SH-SY5Y (cell line): ENCODE measurements around the gene SEPTIN1.
A peak's percentile ranks its signal among the peaks of the same experiment; 100 is the strongest.

Experiments
- GATA2 ChIP-seq: IDR thresholded peaks from 2 replicates; pipeline ENCODE4 v1.6.1; 2011; ENCODE audit warnings: mild to moderate bottlenecking, low read depth, low read length
- GATA3 ChIP-seq: IDR thresholded peaks from 2 replicates; pipeline ENCODE4 v1.6.1; 2011; ENCODE audit warnings: low read depth, mild to moderate bottlenecking, low read length, moderate library complexity

The SEPTIN1 gene

DNA sequence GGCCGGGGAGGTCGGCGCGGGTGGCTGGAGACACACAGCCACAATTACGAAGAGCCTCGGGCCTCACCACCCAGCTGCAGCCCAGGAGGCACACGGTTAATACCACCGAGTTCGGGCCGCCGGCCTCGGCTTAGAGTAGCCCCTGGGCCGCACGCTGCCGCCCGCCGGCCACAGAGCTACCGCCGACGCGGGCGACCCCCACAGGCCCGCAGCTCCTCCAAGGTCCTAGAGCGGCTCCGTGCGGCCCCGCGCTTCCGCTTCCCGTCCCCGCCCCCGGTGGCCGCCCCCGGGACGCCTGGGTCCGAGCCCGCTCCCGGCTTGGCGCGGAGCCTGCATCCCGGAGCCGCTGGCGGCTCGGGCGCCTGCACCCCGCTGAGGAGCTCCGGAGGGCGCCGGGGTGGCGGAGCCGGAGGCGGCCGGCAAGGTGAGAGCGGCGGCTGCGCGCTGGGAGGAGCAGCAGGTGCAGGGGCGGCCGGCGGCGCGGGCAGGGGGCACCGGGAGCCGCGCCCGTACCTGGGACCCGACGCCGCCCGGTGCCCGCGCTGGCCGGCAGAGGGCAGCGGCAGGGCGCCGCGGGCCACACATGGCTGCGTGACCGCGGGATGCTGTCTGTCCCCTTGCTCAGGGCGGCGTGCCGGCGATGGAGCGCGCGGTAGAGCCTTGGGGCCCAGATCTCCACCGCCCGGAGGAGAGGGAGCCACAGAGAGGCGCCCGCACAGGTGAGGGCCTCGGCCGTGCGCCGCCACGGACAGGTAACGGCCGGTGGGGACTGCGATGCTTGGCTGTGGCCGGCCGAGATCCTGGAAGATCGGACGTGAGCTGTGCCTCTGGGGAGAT is 13.0 kb upstream of the SEPTIN1 start, which contains the start of gene ZNF48:
Gene ZNF48 (plus strand): TSS at position 266 of the 837 bp plus-strand sequence. CDS start 375 bp downstream, at position 641.
- TF ChIP-seq GATA3 (no peak), GATA2 (no peak)

GRCh38 chr16:30394592-30395154 is 12.3 kb upstream of the SEPTIN1 start:
- no peak for TF ChIP-seq GATA3
- TF ChIP-seq GATA2, result no peak

- no peak for TF ChIP-seq GATA3
- no peak for TF ChIP-seq GATA2
Observed at GRCh38 chr16:30383521-30383920, 1.2 kb upstream of the SEPTIN1 start.

GRCh38 chr16:30381291-30382041 is 895 bp downstream of the SEPTIN1 start:
- no peak for TF ChIP-seq GATA3
- TF ChIP-seq GATA2, result no peak

DNA sequence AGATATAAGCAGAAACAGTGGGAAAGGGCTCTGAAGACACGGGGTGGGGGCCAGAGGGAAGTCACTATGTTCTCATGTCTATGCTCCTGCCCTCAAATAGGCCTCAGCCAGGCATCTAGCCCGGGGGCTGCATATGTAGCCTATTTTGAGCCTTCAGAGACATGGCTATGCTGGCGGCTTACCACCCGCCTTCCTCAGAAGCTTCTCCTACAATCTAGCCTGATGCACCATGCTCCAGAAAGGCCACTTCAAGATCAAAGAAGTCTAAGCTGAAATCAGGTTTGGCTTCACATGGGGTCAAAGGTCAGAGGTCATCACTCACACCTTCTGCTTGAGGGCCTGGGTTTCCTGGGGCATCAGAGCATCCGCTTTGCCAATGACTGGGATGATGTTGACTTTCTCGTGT is 1.6 kb downstream of the SEPTIN1 start:
- no peak for TF ChIP-seq GATA3
- no peak for TF ChIP-seq GATA2

DNA sequence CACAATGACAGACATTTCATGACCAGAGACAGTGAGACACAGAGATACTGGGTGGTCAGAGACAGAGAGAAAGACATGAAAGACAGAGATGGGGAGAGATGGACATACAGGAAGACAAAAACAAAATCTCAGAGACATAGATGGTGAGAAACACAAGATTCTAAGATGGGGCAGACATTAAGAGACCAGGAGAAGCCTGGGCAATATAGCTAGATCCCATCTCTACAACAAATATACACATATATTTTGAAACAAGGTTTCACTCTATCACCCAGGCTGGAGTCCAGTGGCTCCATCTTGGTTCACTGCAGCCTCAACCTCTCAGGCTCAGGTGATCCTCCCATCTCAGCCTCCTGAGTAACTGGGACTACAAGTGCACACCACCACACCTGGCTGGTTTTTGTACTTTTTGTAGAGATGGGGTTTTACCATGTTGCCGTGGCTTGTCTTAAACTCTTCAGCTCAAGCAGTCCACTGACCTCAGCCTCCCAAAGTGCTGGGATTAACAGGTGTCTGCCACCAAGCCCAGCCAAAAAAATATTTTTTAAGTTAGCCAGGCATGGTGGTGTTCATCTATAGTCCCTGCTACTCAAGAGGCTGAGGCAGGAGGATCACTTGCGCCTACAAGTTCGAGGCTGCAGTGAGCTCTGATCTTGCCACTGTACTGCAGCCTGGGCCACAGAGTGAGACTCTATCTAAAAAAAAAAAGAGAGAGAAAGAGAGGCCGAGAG is 2.1 kb downstream of the SEPTIN1 start:
- TF ChIP-seq GATA2 (no peak), GATA3 (no peak)

DNA sequence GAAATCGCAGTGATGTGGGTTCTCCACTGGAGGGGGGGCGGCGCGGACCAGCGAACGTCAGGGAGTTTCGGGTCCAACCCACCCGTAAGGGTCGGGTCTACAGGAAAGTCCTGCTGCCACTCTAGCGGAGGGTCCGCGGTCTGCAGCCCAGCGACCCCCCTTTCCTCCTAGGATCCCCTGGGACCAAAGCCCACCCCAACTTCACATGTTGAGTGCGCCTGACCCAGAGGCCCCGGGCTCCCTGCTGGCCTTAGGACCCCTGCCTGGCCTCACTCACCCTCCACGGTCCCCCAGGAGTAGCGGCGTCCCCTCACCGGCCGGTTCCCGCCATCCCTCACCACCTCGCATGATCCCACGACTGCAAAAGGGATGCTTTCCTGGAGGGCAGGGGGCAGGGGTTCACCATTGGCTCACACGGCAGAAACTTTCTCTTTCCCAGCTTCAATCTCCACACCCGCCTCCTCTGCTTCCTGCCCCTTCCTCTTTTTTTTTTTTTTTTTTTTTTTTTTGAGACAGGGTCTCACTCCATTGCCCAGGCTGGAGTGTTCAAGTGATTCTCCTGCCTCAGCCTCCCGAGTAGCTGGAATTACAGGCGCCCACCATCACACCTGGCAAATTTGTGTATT is 3.1 kb downstream of the SEPTIN1 start:
- TF ChIP-seq GATA3, result no peak
- no peak for TF ChIP-seq GATA2

- no peak for TF ChIP-seq GATA3
- peak; percentile 53 for TF ChIP-seq GATA2
Observed at GRCh38 chr16:30378236-30379157, 3.9 kb downstream of the SEPTIN1 start.

GRCh38 chr16:30377812-30378235 is 4.5 kb downstream of the SEPTIN1 start:
- TF ChIP-seq GATA3 (no peak), GATA2 (no peak; the same call in 1 of the 2 replicates)

DNA sequence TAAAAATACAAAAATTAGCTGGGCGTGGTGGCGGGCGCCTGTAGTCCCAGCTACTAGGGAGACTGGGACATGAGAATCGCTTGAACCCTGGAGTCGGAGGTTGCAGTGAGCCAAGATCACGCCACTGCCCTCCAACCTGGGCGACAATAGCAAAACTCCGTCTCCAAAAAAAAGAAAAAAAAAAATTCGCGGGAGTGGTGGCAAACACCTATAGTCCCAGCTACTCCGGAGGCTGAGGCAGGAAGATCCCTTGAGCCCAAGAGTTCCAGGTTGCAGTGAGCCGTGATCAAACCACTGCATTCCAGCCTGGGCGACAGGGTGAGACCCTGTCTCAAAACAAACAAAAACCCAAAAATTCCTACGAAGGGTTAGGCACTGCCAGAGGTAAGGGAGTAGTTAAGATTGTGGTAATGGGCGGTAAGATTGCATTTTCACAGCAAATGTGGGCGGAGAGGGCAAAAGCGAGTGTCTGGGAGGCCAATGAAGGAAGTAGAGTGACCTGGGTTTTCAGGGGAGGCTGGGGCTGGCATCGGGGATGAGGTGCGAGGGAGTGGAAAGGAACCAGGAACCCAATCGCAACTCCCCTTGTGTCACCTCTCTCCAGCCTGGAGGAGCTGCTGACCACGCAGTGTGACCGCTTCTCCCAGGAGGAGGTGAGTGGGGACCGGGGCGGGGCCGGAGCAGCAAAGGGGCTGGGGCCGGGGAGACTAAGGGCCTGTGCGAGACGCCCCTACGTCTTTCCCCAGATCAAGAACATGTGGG is 5.1 kb downstream of the SEPTIN1 start:
- TF ChIP-seq GATA2 (no peak), GATA3 (no peak)

GRCh38 chr16:30376461-30376902 is 5.9 kb downstream of the SEPTIN1 start:
- TF ChIP-seq GATA2 (no peak), GATA3 (no peak)

DNA sequence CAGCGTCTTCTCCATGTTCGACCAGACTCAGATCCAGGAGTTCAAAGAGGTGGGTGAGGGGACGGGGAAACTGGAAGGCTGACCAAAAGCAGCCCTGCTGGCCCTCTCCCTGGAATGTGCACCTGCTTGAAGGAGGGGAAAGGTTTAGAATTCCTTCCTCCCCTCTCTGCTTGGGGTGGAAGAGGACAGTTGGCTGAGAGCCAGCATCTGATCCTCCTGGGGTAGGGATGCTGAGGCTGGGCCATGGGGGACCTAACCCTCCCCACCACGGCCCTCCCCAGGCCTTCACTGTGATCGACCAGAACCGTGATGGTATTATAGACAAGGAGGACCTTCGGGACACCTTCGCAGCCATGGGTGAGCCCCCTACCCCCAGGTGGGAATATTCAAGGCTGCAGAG is 6.5 kb downstream of the SEPTIN1 start:
- TF ChIP-seq GATA3 (no peak), GATA2 (no peak)

DNA sequence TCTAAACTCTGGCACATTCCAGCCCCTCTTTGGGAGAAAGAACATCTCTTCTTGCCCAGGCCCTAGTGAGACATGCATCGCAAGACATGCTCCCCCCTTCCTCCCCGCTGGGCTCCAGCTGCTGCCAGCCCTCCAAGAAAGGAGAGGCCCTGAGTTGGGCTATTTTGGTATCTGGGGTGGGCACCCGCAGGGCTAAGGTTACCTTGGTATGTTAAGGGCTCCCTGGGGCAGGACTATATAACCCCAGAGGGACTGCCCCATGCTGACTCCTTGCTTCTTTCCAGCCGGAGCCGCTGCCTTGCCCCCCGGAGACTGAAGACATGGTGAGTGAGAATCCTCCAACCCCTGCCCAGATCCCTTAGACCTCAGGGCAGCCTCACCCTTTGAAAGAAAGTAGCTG is 7.8 kb downstream of the SEPTIN1 start, which contains the start of gene MYL11:
Gene MYL11 (plus strand): TSS at position 265 of the 400 bp plus-strand sequence. CDS start 56 bp downstream, at position 321.
- no peak for TF ChIP-seq GATA2
- TF ChIP-seq GATA3, result no peak
